MM.1S (cell line): ENCODE data around the gene PRRG2.

ENCODE experiments used
- CTCF ChIP-seq: fragments of 300-600 bp; sonication (generic); IDR thresholded peaks from 2 replicates; pipeline ENCODE4 v1.5.1; 2016; ENCODE audit warnings: antibody characterized with exemption, low read length, mixed read lengths
- EZH2 ChIP-seq: fragments of 300-600 bp; sonication (generic); optimal IDR thresholded peaks from 2 replicates; pipeline ENCODE3; 2017; ENCODE audit warnings: low read depth, mild to moderate bottlenecking, antibody characterized with exemption, low read length, mixed read lengths

- TF ChIP-seq CTCF (no peak), EZH2 (no peak)
Observed at GRCh38 chr19:49601482-49602038, 20.4 kb downstream of the PRRG2 start.
